ENCODE measurements around the gene EIF1. TPM values are rescaled to one million over a fixed set of nuclear protein-coding genes. Genes with fewer than 3 reads are reported as not detected.

Gene EIF1
- total RNA-seq, 1 experiment from 2014 or later: 651 TPM

DNA sequence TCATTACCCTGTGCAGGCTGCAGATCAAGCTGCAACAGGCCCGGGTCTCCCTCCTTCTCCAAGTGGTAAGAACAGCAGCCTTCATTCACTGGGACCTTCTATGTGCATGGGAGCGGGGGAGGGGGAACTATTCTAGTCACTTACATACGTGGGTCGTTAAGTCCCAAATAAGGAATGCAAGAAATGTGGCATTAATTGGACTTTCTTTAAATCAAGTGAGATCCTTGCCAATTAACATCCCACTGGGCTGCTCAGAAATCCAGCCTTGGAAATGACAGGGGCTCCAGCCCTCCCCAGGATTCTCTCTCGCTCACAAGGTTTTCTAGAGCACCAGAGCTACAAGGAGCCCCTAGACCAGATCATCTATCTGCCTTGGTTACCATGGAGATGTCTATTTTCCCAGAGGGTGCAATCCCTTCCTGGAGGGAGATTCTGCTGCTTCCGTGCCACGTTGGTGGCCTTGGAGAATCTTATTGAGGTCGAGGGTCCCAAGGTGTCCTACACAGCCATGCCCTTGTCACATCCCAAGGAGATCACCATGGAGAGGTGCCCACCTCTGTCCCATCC is 5.2 kb upstream of the EIF1 start:
- H2BK15ac ChIP-seq (ENCODE audit: low read depth, low read length): no peak overlapping the region
- no peak overlapping the region for H3K56ac ChIP-seq (ENCODE audit: insufficient read length, low read depth, low read length)
- H3K18ac ChIP-seq (ENCODE audit: insufficient read length, low read depth, low read length): no peak overlapping the region
- H2AFZ ChIP-seq (ENCODE audit: low read length): no peak overlapping the region
- no peak overlapping the region for H2AK5ac ChIP-seq (ENCODE audit: insufficient read length, low read length)
- H3K23me2 ChIP-seq (ENCODE audit: insufficient read length, low read depth, low read length, poor library complexity, severe bottlenecking): peaks cover 2% of the 10 kb centered on the region
- no peaks in the 10 kb centered on the region for H3K9me3 ChIP-seq (ENCODE audit: control insufficient read depth, low read depth, low read length)
- no peak overlapping the region for H2BK12ac ChIP-seq (ENCODE audit: insufficient read length, low read depth, low read length)
- H3K14ac ChIP-seq (ENCODE audit: insufficient read depth, low read length): no peak overlapping the region
- H4K8ac ChIP-seq (replicated peaks; ENCODE audit: insufficient read length, low read depth, low read length): no peak overlapping the region
- no CpG with 5 or more reads among the region's 8 CpGs for WGBS (ENCODE audit: extremely low coverage, insufficient read length, low lambda C conversion rate)
- H2BK120ac ChIP-seq (ENCODE audit: low read depth, low read length, poor library complexity, severe bottlenecking): no peak overlapping the region
- Mint-ChIP-seq H3K27me3 (ENCODE audit: low read depth) (peaks cover 9% of the 10 kb centered on the region), H3K4me3 (no peak overlapping the region), H3K4me1 (peaks cover 21 to 39% of the 10 kb centered on the region in 2 experiments), H3K36me3 (ENCODE audit: insufficient read depth in 1 of 3, low read depth in 3 of 3) (peaks cover 0 to under 1% (median 0%) of the 10 kb centered on the region in 3 experiments; a peak in 2 of 7 replicates), H3K9me3 (peaks cover under 1 to 7% of the 10 kb centered on the region in 2 experiments; a peak in 2 of 5 replicates), H3K27ac (no peak overlapping the region)
- no peaks in the 10 kb centered on the region for H3K79me1 ChIP-seq (ENCODE audit: insufficient read depth, low read depth, low read length, poor library complexity, severe bottlenecking)
- DNase-seq: no peak
- TF ChIP-seq CTCF (conservative IDR thresholded peaks at IDR 0.05): no peak
- H3K4ac ChIP-seq (ENCODE audit: low read depth, low read length): no peak overlapping the region
- no peaks in the 10 kb centered on the region for H3K4me1 ChIP-seq (ENCODE audit: insufficient read depth, low read length)
- no peak overlapping the region for H3K9ac ChIP-seq (ENCODE audit: extremely low read depth, insufficient read length, low read length)
- no peak overlapping the region for H3K27ac ChIP-seq (ENCODE audit: insufficient read length, low read depth, low read length)
- no peak overlapping the region for H2BK5ac ChIP-seq (ENCODE audit: insufficient read length, low read length)
- H4K20me1 ChIP-seq (ENCODE audit: control insufficient read depth, insufficient read depth, insufficient read length): no peaks in the 10 kb centered on the region
- H3K27me3 ChIP-seq (ENCODE audit: insufficient read depth, low read length): no peaks in the 10 kb centered on the region
- no peak overlapping the region for H3T11ph ChIP-seq (ENCODE audit: low read length)
- H4K91ac ChIP-seq (ENCODE audit: insufficient read length, low read depth, low read length): no peak overlapping the region
- no peak overlapping the region for H4K5ac ChIP-seq (ENCODE audit: insufficient read length, low read depth, low read length)
- H3K79me2 ChIP-seq (ENCODE audit: insufficient read depth, low read length): no peaks in the 10 kb centered on the region
- no peak overlapping the region for H3K4me2 ChIP-seq (ENCODE audit: insufficient read depth, insufficient read length, low read length)
- no peak overlapping the region for H3K23ac ChIP-seq (ENCODE audit: insufficient read length, low read depth, low read length)
- H2BK20ac ChIP-seq (ENCODE audit: low read depth, low read length, poor library complexity, severe bottlenecking): no peak overlapping the region
